Amniotic stem cell (primary cell): Measurements from ENCODE around the gene CHL1.

Experiments
- DNase-seq: peaks from one replicate; lab custom pipeline; 2025; lab: John Stamatoyannopoulos, UW

Gene CHL1

GRCh38 chr3:196311-197148 is at the start of gene CHL1:
TSS of gene CHL1 (plus strand) at chr3:196763. CDS start at chr3:319777, 123,014 bp downstream.
- no peak for DNase-seq

DNA sequence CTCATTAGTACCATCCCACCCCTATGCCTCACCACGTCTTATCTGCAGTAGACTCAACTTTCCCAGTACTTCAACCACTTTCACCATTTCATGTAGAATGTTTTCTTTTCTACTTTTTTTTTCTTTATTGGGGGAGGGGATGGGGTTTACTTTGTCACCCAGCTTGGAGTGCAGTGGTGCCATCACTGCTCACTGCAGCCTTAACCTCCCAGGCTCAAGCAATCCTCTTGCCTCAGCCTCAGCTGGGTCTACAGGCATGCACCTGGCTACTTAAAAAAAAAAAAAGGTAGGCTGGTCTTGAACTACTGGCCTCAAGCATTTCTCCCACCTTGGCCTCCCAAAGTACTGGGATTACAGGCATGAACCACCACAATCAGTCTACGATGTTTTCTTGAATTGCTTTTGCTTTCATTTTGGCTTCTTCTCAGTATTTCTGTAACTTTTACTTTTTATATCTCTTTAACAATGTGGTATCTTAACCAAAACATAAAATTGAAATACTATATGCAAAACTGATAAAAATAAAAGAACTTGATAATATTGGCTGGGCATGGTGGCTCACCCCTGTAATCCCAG is 44.9 kb upstream of the CHL1 start:
- no peak for DNase-seq

GRCh38 chr3:159974-160373 is 36.6 kb upstream of the CHL1 start:
- DNase-seq, result no peak

- no peak for DNase-seq
Measured at GRCh38 chr3:166071-166470, 30.5 kb upstream of the CHL1 start.

DNA sequence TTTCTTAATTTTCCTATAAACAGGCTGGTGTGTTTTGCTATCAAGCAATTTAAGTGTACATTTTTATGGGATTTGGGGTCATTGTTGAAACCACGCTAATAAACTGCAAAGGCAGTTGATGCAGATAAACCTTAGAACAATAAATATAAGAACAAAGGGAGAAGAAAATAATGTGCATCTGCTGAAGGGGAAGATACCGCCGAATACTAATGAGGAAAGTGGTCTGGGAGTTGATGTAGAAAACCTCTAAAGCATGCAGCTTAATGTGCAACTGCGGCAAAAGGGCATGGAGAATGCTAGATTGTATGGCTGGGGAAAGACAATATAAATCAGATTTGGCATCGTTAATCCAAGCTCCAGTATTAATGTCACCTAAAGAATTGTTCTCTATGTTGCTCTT is 29.8 kb upstream of the CHL1 start:
- DNase-seq, result no peak

DNA sequence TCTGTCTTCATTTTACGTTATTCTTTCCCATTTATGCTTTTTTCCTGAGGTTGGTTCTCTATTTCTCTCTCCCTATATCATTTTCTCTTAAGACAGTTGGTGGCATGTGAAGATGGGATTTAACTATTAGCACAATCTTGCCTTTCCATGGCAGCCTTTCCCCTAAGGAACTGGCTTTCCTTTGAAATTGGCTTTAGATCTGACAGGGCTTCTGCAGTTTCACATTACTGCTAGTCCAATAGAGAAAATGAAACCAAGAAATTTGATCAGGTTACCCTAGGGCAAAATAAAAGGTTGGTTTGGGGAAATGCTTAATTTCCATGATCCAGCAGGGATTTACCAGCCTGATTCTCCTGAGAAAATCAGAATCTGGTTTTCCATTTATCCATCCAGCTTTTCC is 22.7 kb upstream of the CHL1 start:
- no peak for DNase-seq

- no peak for DNase-seq
Measured at GRCh38 chr3:184976-185375, 11.6 kb upstream of the CHL1 start.

DNA sequence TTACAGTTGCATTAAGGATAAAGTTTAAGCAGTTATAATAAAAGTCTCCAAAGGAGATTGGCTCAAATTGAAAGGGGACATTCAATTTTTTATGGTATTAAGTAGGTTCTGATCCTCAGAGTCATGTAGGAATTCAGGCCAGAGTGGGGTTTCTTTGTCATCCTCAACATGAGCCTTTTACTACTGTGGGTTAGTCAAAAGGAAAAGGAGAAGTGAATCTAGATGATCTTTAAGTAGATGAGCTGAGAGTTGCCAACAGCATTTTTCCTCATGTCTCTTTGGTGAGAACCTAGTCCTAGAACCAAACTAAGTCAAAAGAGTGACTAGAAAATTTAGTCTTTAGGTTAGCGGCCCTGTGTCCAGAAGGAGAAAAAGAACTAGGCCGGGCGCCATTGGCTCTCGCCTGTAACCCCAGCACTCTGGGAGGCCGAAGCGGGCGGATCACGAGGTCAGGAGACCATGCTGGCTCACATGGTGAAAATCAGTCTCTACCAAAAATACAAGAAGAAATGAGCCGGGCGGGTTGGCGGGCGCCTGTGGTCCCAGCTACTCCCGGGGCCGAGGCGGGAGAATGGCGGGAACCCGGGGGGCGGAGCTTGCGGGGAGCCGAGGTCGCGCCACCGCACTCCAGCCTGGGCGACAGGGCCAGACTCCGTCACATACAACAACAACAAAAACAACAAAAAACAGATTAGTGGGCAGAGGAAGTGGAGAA is 4.2 kb upstream of the CHL1 start:
- DNase-seq, result no peak

DNA sequence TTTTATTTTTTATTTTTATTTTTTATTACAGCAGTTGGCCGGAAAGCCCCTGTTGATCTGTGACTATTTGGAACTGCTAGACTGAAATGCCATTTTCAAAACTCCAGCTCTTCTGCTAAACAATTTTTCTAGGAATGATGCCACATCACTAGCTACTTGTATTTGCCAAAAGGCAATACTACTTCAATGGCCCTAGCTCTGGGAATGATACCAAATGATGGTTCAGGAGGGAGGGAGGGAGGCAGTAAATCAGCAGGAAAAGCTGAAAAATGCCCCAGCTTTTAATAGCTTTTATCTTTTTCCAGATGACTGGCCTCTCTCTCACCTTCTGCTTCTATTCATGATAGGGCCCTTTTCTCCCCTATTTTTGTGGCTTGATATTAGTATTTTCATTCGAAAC is 2.6 kb upstream of the CHL1 start:
- DNase-seq, result no peak

DNA sequence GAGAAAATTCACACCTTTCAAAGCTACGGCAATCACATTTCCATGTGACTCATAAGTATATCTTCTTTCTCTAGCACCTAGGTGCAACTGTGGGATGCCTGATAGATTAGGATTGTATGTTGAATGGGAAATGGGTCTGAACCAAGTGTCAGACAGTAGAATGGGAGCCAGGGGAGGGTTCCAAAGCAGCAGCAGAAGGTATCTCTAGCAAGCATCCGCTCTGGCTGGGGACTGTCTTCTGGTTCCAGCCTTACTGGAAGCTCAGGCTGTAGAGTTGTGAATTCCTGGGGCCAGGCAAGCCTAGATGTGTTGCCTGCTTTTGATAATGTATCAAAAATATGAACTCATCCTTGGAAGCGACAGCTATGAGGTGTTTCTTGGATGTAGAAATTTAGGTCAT is 2.1 kb upstream of the CHL1 start:
- no peak for DNase-seq

DNA sequence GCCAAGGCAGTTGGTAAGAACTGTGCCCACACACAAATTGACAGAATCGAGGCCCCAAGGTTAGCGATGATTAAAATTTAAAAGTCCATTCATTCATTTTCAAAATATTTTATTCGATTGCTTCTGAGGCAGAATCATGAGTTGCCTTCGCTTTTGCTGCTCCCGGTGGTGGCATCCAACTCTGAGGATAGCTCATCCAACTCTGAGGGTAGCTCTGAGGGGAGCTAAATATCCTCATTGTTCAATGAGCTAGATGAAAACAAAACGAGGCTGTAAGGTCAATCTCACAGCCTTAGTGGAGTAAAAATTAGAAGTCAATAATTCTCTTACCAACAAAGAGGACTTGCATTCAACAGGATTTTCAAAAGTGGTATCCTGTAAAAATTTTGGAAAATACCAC is 897 bp upstream of the CHL1 start:
- no peak for DNase-seq

DNA sequence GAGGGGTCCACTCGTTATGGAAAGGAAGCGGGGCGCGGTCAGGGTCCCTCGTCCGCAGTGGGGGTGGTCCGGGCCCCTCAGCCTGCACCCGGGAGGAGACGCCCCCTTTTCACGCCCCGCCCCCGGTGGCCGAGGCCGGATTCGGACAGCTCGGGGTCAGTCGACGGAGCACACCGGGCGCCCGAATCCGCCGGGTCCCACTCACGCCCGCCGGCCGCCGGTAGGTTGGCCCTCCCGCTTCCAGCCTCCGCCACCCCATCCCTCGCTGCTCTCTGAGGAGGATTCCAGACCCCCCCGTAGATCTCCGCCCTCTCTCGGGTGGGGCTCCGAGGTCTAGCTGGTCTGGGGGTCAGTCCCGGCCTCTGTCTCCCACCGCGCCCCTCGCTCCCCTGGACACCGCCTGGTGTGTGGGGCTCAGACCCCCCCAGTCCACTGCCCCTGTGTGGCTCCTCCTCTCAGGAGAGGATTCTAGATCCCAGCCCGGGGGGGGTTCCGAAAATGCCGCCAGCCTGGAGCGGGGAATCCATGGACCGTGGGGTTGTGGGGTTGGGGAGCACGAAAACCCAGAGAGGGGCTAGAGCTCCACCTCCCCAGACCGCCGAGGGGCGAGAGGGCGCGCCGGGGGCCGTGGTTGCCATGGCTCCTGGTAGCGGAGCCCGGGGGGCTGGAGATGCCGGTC is 725 bp downstream of the CHL1 start:
- no peak for DNase-seq

DNA sequence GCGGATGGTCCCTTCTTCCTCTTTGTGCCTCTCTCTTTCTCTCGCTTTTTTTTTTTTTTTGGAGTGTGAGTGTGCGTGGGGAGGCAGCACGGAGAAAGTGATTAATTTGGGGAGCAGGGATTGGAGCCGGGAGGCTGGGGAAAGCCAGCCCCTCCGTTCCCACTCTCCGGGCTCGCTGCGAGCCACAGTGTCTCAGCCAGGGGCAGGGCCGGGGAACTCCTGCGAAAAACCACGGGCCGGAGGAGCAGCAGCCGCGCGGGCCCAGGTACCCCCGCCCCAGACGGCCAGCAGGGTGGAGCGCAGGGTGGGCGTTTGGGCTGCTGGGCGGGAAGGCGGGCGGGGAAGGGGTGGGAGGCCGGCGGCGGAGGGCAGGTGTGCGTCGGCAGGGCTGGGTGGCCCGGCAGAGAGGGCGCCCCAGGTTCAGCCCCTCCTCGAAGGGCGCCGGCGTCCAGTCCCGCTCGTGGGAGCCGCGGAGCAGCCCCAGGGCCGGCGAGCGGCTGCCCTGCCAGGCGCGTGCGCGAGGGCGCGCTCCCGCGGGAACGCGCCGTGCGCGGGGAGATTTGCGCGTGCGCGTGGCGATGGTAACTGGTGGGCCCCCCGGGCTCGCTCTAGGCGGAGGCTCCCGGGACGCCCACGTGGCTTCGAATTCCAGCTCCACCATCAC is 1.4 kb downstream of the CHL1 start:
- no peak for DNase-seq

DNA sequence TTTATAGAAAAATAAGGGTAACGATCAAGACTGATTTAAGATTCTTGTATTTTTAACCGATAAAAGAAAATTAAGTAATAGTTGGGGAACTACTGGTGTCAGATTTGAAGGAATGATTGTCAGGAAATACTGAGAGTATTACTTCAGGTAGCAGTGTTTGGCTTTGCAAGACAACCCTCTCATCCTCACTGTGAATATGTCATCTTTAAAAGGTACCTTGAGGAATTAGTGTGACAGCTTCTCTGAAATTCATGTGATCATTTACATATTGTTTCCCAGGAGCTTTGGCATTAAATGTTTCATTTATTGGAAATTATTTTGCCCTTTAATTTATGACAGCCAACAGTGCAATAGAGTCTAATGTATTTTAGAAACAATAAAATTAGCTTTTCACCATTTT is 3.3 kb downstream of the CHL1 start:
- no peak for DNase-seq

GRCh38 chr3:200758-201325 is 4.3 kb downstream of the CHL1 start:
- DNase-seq, result no peak

DNA sequence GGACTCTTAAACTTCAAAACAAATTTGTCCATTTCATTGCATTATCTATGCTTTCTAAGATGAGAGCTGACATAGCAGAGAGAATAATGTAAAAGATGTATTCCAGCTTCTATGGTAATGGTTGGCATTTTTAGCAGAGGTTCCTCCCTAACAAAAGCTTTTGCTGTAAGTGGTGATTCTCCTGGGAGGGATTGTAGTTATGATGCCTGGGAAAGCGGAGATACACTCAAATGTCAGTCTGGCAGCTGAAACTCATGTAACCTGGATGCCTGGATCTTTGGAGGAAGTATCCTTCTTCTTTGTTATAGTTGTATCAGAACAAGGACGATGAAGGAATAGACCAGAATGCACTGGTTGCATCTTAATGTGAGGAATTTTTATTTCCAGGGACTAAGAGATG is 7.5 kb downstream of the CHL1 start:
- no peak for DNase-seq

DNA sequence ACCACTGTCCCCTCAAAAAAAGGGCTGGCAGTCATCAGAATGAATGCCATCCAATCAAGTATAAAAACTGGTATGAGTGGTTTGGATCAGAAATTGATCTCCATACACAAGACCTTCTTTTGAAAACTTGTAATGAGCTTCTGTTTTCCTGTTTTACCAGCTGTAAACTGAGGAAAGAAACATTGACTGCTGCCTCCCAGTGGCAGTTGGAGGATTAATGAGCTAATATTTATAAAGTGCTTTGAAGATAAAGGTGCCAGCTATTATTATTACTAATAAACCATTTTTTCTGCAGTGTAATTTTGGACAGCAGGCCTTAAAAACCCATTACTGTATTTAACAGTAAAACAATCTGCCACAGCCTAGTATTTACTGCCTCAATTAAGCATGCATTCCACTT is 11.4 kb downstream of the CHL1 start:
- DNase-seq, result no peak

DNA sequence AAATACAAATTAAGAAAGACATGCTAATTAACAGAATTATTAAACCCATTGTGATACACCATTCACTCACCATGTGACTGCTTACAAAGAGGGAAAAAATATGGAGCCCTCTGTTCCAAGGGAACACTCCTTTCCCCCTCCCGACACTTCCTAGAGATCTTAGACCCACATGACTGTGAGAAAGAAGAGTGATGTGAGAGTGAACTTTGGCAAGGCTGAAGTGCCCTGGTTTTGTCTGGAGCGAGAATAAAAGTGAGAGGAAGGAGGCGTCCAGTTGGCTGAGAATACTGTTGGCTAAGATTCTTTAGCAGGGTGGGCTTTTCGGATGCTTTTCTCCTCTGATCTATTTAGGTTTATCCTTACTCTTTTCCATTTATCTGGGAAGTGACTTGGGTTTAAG is 14.1 kb downstream of the CHL1 start:
- no peak for DNase-seq

DNA sequence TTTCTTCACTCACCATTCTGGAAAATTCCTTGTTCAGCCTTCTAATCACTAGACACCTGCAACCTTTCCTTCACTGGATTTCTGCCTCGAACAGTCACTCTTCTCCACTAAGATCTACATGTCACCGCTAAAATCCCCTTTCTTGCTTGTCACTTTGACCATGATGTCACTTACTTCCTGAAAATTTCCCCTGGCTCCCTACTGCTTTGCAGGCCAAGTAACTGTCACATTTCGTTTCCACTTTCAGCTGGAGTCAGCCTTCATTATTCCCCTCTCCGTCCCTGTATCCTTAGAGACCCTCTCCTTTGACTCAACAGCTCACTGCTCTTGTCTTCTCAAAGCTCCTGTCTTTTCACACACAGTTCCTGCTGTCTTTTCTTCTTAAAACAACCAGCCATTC is 15.9 kb downstream of the CHL1 start:
- no peak for DNase-seq

- no peak for DNase-seq
Measured at GRCh38 chr3:217099-217813, 20.7 kb downstream of the CHL1 start.

GRCh38 chr3:217948-218347 is 21.4 kb downstream of the CHL1 start:
- DNase-seq, result no peak
